PC-9 (cell line): ENCODE results near the gene GFPT1. TPM values are rescaled to one million over a fixed set of nuclear protein-coding genes. Genes with fewer than 3 reads are reported as not detected.

Source experiments
- BruUV-seq: library from RNA; stranded (reverse); fragments of 400-500 nt; replicated peaks from 2 replicates; lab custom pipeline; 2021; lab: Mats Ljungman, UMichigan
- CTCF ChIA-PET: fragments of 300-600 bp; sonication (Branson Sonifier 250); formaldehyde crosslinking; loops from one replicate; lab custom pipeline; 2022; ENCODE audit warnings: antibody characterized with exemption; lab: Charles Lee
- POLR2A ChIA-PET: fragments of 300-600 bp; sonication (Branson Sonifier 250); formaldehyde crosslinking; loops from one replicate; lab custom pipeline; 2022; ENCODE audit warnings: antibody characterized with exemption; ENCODE audit not compliant: unreplicated experiment; lab: Charles Lee
- DNase-seq, 2 experiments: peaks; one replicate each; pipeline versions ENCODE4 v3.0.0 to v3.0.0-alpha.2; 2015 to 2022; ENCODE audit warnings: mixed read lengths in 1 of 2
- H2AFZ ChIP-seq: fragments of 200-600 bp; sonication (generic); 2 replicates; pipeline ENCODE4 v1.8.1; 2017; ENCODE audit warnings: antibody characterized with exemption
- H3F3A ChIP-seq: fragments of 200-600 bp; sonication (generic); 2 replicates; pipeline ENCODE4 v1.8.1; 2017; ENCODE audit warnings: antibody characterized with exemption, mild to moderate bottlenecking, low read depth; ENCODE audit not compliant: insufficient read depth
- H3K27ac ChIP-seq: fragments of 200-600 bp; sonication (generic); 2 replicates; pipeline ENCODE4 v1.6.1; 2016; ENCODE audit warnings: mixed run types
- H3K27me3 ChIP-seq: fragments of 200-600 bp; sonication (generic); 2 replicates; pipeline ENCODE4 v1.6.1; 2016; ENCODE audit warnings: low read depth, mixed run types; ENCODE audit not compliant: insufficient read depth
- H3K36me3 ChIP-seq: fragments of 200-600 bp; sonication (generic); 2 replicates; pipeline ENCODE4 v1.6.1; 2016; ENCODE audit warnings: low read depth, mixed run types
- H3K4me1 ChIP-seq: fragments of 200-600 bp; sonication (generic); replicated peaks from 2 replicates; pipeline ENCODE4 v1.6.1; 2016; ENCODE audit warnings: mixed run types; ENCODE audit not compliant: insufficient read depth
- H3K4me2 ChIP-seq: fragments of 200-600 bp; sonication (generic); 2 replicates; pipeline ENCODE4 v1.6.1; 2017; ENCODE audit warnings: mixed run types
- H3K4me3 ChIP-seq: fragments of 200-600 bp; sonication (generic); 2 replicates; pipeline ENCODE4 v1.6.1; 2016; ENCODE audit warnings: mixed run types
- H3K79me2 ChIP-seq: fragments of 200-600 bp; sonication (generic); 2 replicates; pipeline ENCODE4 v1.6.1; 2017; ENCODE audit warnings: low read depth, mixed run types
- H3K9me2 ChIP-seq: fragments of 200-600 bp; sonication (generic); 2 replicates; pipeline ENCODE4 v1.8.1; 2017; ENCODE audit warnings: mild to moderate bottlenecking; ENCODE audit not compliant: insufficient read depth
- H3K9me3 ChIP-seq: fragments of 200-600 bp; sonication (generic); 2 replicates; pipeline ENCODE4 v1.8.1; 2016; ENCODE audit warnings: low read depth; ENCODE audit not compliant: insufficient read depth
- H4K20me1 ChIP-seq: fragments of 200-600 bp; sonication (generic); 2 replicates; pipeline ENCODE4 v1.8.1; 2017; ENCODE audit not compliant: insufficient read depth
- CTCF ChIP-seq: fragments of 200-600 bp; sonication (generic); conservative IDR thresholded peaks from 2 replicates; pipeline ENCODE4 v1.6.1; 2017; ENCODE audit warnings: mixed run types, antibody characterized with exemption, mild to moderate bottlenecking, moderate library complexity
- EZH2 ChIP-seq: fragments of 200-600 bp; sonication (generic); IDR thresholded peaks from 2 replicates; pipeline ENCODE4 v1.8.0; 2017; ENCODE audit warnings: antibody characterized with exemption, low read depth
- intact Hi-C: fragments of 100-400 bp; cut with micrococcal nuclease; formaldehyde crosslinking; loops from one replicate; pipeline ENCODE4 v1.10.0; 2022; ENCODE audit not compliant: unreplicated experiment
- total RNA-seq: library from RNA; stranded (reverse); gene quantifications from 2 replicates; pipeline ENCODE4 v1.2.3, GENCODE V29; 2021

Gene GFPT1
- total RNA-seq, 1 experiment from 2014 or later = 58.3 TPM

- Histone ChIP-seq H3K9me3 (0 out of 2 replicates have a peak, but pooled peaks cover 4% of the 10 kb centered on the region), H3K4me1 (no peaks in the 10 kb centered on the region), H3K79me2 (no peaks in the 10 kb centered on the region), H2AFZ (no peak overlapping the region), H3K4me3 (no peak overlapping the region), H4K20me1 (no peaks in the 10 kb centered on the region), H3F3A (no peaks in the 10 kb centered on the region), H3K4me2 (no peak overlapping the region), H3K9me2 (no peaks in the 10 kb centered on the region; the same call in 1 of the 2 replicates), H3K36me3 (no peaks in the 10 kb centered on the region), H3K27ac (no peak overlapping the region), H3K27me3 (no peaks in the 10 kb centered on the region)
- intact Hi-C loops = no loop called here
- ChIA-PET POLR2A (no interaction called here), CTCF (no interaction called here)
- DNase-seq = no peak
- TF ChIP-seq CTCF (no peak), EZH2 (no peak)
- BruUV-seq = no TSS peak
Measured at GRCh38 chr2:69275490-69275889, 111.5 kb downstream of the GFPT1 start.

- no TSS peak for BruUV-seq
- Histone ChIP-seq H3K4me3 (no peak overlapping the region), H3K27ac (no peak overlapping the region), H3K79me2 (no peaks in the 10 kb centered on the region), H2AFZ (no peak overlapping the region), H3K9me3 (0 out of 2 replicates have a peak, but pooled peaks cover 4% of the 10 kb centered on the region), H3K36me3 (no peaks in the 10 kb centered on the region), H3K27me3 (no peaks in the 10 kb centered on the region), H3F3A (no peaks in the 10 kb centered on the region), H4K20me1 (no peaks in the 10 kb centered on the region), H3K9me2 (no peaks in the 10 kb centered on the region; the same call in 1 of the 2 replicates), H3K4me1 (no peaks in the 10 kb centered on the region), H3K4me2 (no peak overlapping the region)
- ChIA-PET CTCF (no interaction called here), POLR2A (no interaction called here)
- no peak for TF ChIP-seq EZH2
- TF ChIP-seq CTCF = no peak
- no peak for DNase-seq
- intact Hi-C loops = no loop called here
Measured at GRCh38 chr2:69272803-69273471, 114.1 kb downstream of the GFPT1 start.

GRCh38 chr2:69271831-69272257, 115.2 kb downstream of the GFPT1 start:
- Histone ChIP-seq H3K4me2 (no peak overlapping the region), H3K4me3 (no peak overlapping the region), H3K9me2 (no peaks in the 10 kb centered on the region; the same call in 1 of the 2 replicates), H3K27ac (no peak overlapping the region), H3K9me3 (0 out of 2 replicates have a peak, but pooled peaks cover 4% of the 10 kb centered on the region), H3K27me3 (no peaks in the 10 kb centered on the region), H3K79me2 (no peaks in the 10 kb centered on the region), H4K20me1 (no peaks in the 10 kb centered on the region), H3K36me3 (no peaks in the 10 kb centered on the region), H3F3A (no peaks in the 10 kb centered on the region), H2AFZ (no peak overlapping the region), H3K4me1 (no peaks in the 10 kb centered on the region)
- no TSS peak for BruUV-seq
- POLR2A ChIA-PET = interaction anchor here (0.6 kb wide), 1 partner anchor 91 kb away, joined by 8 read pairs; no protein-coding TSS in a partner anchor
- no peak for DNase-seq
- TF ChIP-seq EZH2 (no peak), CTCF (no peak)
- CTCF ChIA-PET = no interaction called here
- intact Hi-C loops = no loop called here

Other genes starting within 250 kb of the GFPT1 start
- 29.3 and 35.1 TPM in 2 replicates for gene NFU1, start 50.2 kb upstream of the GFPT1 start, total RNA-seq